WERI-Rb-1 (cell line): Measurements from ENCODE around the gene SNAPC4.

Experiments
- DNase-seq: peaks from one replicate; pipeline ENCODE4 v3.0.0-alpha.2; 2020
- H3K27ac ChIP-seq: fragments of 250-450 bp; sonication (Bioruptor Pico); 2 replicates; pipeline ENCODE4 v1.5.1; 2020; ENCODE audit warnings: mild to moderate bottlenecking, moderate library complexity
- H3K27me3 ChIP-seq: fragments of 250-450 bp; sonication (Bioruptor Pico); 2 replicates; pipeline ENCODE4 v1.5.1; 2021; ENCODE audit warnings: mild to moderate bottlenecking, low read depth, moderate library complexity; ENCODE audit not compliant: insufficient read depth, severe bottlenecking
- H3K36me3 ChIP-seq: fragments of 250-450 bp; sonication (Bioruptor Pico); 2 replicates; pipeline ENCODE4 v1.5.1; 2020; ENCODE audit warnings: mild to moderate bottlenecking, moderate library complexity
- H3K4me3 ChIP-seq: 2 replicates; pipeline ENCODE4 v1.5.1; 2011; ENCODE audit warnings: low read depth, mild to moderate bottlenecking, control low read depth, low read length
- H3K9me3 ChIP-seq: fragments of 250-450 bp; sonication (Bioruptor Pico); 2 replicates; pipeline ENCODE4 v1.5.1; 2021; ENCODE audit warnings: mild to moderate bottlenecking, moderate library complexity; ENCODE audit not compliant: severe bottlenecking
- CTCF ChIP-seq: IDR thresholded peaks from 2 replicates; pipeline ENCODE4 v1.5.1; 2011; ENCODE audit warnings: low read depth, mild to moderate bottlenecking, control low read depth, inconsistent platforms, low read length

Gene SNAPC4

GRCh38 chr9:136439481-136440408 is 39.8 kb upstream of the SNAPC4 start, which contains the start of gene INPP5E:
INPP5E (minus strand) TSS chr9:136439845; CDS start chr9:136439419, 426 bp downstream.
- H3K4me3 ChIP-seq, result peak within 1 kb of the TSS; percentile 62
- peaks cover 84% of the 10 kb centered on the region for H3K36me3 ChIP-seq
- H3K27ac ChIP-seq, result peak within 1 kb of the TSS; percentile 92
- no peaks in the 10 kb centered on the region for H3K27me3 ChIP-seq
- H3K9me3 ChIP-seq, result no peaks in the 10 kb centered on the region
- peak; percentile 69 for TF ChIP-seq CTCF
- DNase-seq, result peak; percentile 78

- peak overlapping the region; percentile 92 for H3K27ac ChIP-seq
- DNase-seq, result peak; percentile 31
- H3K9me3 ChIP-seq, result no peaks in the 10 kb centered on the region
Observed at GRCh38 chr9:136438548-136439480, 38.8 kb upstream of the SNAPC4 start.

DNA sequence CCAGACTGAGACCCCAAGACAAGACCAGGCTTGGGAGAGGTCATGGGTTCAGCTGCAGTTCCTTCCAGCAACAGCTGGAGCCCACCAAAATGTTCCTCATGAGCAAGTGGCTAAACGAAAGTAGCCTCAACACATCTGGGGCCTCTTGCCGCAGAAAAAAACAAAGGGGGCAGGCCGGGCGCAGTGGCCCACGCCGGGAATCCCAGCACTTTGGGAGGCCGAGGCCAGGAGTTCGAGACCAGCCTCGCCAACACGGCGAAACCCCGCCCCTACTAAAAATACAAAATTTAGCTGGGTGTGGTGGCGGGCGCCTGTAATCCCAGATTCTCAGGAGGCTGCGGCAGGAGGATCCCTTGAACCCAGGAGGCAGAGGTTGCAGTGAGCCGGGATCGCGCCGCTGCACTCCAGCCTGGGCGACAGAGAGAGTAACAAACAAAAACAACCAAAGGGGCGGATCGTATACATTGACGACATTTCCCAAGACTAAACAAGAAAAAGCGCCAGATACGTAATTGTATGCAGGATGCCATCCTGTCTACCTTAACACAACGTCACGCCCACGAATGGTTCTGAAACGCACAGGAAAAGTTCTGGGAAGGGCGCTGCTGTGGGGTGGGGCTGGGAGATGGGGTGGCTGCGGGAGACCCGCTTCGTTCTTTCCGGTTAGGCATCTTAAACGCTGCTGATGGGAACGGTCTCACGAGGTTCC is 38.0 kb upstream of the SNAPC4 start:
- no peak overlapping the region for H3K27ac ChIP-seq
- TF ChIP-seq CTCF, result no peak
- DNase-seq, result no peak
- H3K4me3 ChIP-seq, result peak overlapping the region; percentile 62
- peaks cover 81% of the 10 kb centered on the region for H3K36me3 ChIP-seq
- H3K27me3 ChIP-seq, result no peaks in the 10 kb centered on the region
- H3K9me3 ChIP-seq, result no peaks in the 10 kb centered on the region

More at GRCh38 chr9:136438548-136439480, 38.8 kb upstream of the SNAPC4 start:
- no peak for TF ChIP-seq CTCF
- no peaks in the 10 kb centered on the region for H3K27me3 ChIP-seq
- H3K36me3 ChIP-seq, result peaks cover 85% of the 10 kb centered on the region
- H3K4me3 ChIP-seq, result peak overlapping the region; percentile 62

DNA sequence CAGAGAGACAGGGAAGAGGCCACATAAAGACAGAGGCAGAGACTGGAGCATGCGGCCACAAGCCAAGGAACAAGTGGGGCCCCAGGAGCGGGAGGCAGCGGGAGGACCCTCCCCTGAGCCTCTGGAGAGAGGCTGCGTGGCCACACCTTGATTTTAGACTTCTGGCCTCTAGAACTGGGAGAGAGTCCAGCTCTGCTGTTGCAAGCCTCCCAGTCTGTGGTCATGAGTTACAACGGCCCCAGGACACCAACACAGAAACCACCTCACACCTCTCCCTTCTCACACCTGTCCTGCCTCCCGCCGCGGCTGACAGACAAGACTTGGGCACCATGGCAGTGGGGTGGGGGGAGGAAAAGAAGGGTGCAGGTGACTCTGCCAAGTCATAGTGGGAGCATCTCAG is 37.5 kb upstream of the SNAPC4 start:
- no peak overlapping the region for H3K27ac ChIP-seq
- no peak for TF ChIP-seq CTCF
- no peak for DNase-seq
- no peaks in the 10 kb centered on the region for H3K9me3 ChIP-seq
- peaks cover 81% of the 10 kb centered on the region for H3K36me3 ChIP-seq
- H3K4me3 ChIP-seq, result no peak overlapping the region
- no peaks in the 10 kb centered on the region for H3K27me3 ChIP-seq

- TF ChIP-seq CTCF, result no peak
- no peak overlapping the region for H3K4me3 ChIP-seq
- no peaks in the 10 kb centered on the region for H3K9me3 ChIP-seq
- H3K27ac ChIP-seq, result no peak overlapping the region
- H3K36me3 ChIP-seq, result peaks cover 75% of the 10 kb centered on the region
- no peaks in the 10 kb centered on the region for H3K27me3 ChIP-seq
- DNase-seq, result no peak
Observed at GRCh38 chr9:136436055-136436634, 36.2 kb upstream of the SNAPC4 start.
